Measurements from ENCODE around the gene CCDC27. TPM values are rescaled to one million over a fixed set of nuclear protein-coding genes. Genes with fewer than 3 reads are reported as not detected.

Gene CCDC27
- total and polyA plus RNA-seq, 2 of the 13 experiments (the other 11 are each of a cell fraction or from before 2014, with no cell fraction given), result not detected

DNA sequence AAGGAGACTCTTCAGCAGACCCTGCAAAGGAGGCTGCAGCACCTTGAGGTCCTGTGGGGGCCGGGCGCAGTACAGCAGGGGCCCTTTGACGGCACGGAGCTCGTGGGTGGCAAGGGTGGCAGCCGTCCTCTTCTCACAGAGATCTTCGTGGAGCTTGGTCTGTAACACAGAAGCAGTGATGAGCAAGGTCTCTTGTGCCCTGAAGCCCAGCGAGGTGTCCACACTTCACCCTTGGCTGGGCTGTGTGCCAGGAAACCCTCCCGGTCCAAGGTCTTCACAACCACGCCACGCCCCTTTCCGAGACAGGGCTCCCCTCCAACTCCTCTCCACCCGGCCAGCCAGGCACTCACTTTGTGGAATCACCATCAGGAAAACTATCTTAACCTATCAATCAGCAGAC lies 32.8 kb downstream of the CCDC27 start (continued):
- no peak for TF ChIP-seq RERE (CRISPR knock-in tag; IDR thresholded peaks at IDR 0.05; ENCODE audit: low read depth)
- TF ChIP-seq, protein P1, sequence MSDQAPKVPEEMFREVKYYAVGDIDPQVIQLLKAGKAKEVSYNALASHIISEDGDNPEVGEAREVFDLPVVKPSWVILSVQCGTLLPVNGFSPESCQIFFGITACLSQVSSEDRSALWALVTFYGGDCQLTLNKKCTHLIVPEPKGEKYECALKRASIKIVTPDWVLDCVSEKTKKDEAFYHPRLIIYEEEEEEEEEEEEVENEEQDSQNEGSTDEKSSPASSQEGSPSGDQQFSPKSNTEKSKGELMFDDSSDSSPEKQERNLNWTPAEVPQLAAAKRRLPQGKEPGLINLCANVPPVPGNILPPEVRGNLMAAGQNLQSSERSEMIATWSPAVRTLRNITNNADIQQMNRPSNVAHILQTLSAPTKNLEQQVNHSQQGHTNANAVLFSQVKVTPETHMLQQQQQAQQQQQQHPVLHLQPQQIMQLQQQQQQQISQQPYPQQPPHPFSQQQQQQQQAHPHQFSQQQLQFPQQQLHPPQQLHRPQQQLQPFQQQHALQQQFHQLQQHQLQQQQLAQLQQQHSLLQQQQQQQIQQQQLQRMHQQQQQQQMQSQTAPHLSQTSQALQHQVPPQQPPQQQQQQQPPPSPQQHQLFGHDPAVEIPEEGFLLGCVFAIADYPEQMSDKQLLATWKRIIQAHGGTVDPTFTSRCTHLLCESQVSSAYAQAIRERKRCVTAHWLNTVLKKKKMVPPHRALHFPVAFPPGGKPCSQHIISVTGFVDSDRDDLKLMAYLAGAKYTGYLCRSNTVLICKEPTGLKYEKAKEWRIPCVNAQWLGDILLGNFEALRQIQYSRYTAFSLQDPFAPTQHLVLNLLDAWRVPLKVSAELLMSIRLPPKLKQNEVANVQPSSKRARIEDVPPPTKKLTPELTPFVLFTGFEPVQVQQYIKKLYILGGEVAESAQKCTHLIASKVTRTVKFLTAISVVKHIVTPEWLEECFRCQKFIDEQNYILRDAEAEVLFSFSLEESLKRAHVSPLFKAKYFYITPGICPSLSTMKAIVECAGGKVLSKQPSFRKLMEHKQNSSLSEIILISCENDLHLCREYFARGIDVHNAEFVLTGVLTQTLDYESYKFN (CRISPR knock-in tag; conservative IDR thresholded peaks at IDR 0.05), result peak; percentile 60; the same call in 1 of the 2 replicates
- 0 out of 2 replicates have a peak, but pooled peaks have one; percentile 23 for TF ChIP-seq ZNF788 (CRISPR knock-in tag; IDR thresholded peaks at IDR 0.05; ENCODE audit: borderline replicate concordance)
- peak; percentile 42 for TF ChIP-seq GABPB1 (CRISPR knock-in tag; IDR thresholded peaks at IDR 0.05)
- peak; percentile 41; the same call in 1 of the 2 replicates for TF ChIP-seq ZNF580 (CRISPR knock-in tag; IDR thresholded peaks at IDR 0.05; ENCODE audit: borderline replicate concordance, low read depth)
- TF ChIP-seq MED1 (CRISPR knock-in tag; IDR thresholded peaks at IDR 0.05), result peak; percentile 39; the same call in 1 of the 2 replicates
- peak; percentile 88 for TF ChIP-seq SP5 (CRISPR knock-in tag; IDR thresholded peaks at IDR 0.05; ENCODE audit: borderline replicate concordance, low read depth)
- TF ChIP-seq ISX (CRISPR knock-in tag; conservative IDR thresholded peaks at IDR 0.05), result no peak
- TF ChIP-seq, protein P2, sequence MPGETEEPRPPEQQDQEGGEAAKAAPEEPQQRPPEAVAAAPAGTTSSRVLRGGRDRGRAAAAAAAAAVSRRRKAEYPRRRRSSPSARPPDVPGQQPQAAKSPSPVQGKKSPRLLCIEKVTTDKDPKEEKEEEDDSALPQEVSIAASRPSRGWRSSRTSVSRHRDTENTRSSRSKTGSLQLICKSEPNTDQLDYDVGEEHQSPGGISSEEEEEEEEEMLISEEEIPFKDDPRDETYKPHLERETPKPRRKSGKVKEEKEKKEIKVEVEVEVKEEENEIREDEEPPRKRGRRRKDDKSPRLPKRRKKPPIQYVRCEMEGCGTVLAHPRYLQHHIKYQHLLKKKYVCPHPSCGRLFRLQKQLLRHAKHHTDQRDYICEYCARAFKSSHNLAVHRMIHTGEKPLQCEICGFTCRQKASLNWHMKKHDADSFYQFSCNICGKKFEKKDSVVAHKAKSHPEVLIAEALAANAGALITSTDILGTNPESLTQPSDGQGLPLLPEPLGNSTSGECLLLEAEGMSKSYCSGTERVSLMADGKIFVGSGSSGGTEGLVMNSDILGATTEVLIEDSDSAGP (CRISPR knock-in tag; IDR thresholded peaks at IDR 0.05; ENCODE audit: borderline replicate concordance), result peak; percentile 5; the same call in 1 of the 2 replicates
- 0 out of 2 replicates have a peak, but pooled peaks have one; percentile 72 for TF ChIP-seq HNRNPL (IDR thresholded peaks at IDR 0.05; ENCODE audit: low read depth, low read length)
- no peak for TF ChIP-seq NR2F6 (IDR thresholded peaks at IDR 0.05)
- no peak; the same call in 1 of the 2 replicates for TF ChIP-seq NR2F6 (CRISPR knock-in tag; IDR thresholded peaks at IDR 0.05)
- TF ChIP-seq, protein P3, sequence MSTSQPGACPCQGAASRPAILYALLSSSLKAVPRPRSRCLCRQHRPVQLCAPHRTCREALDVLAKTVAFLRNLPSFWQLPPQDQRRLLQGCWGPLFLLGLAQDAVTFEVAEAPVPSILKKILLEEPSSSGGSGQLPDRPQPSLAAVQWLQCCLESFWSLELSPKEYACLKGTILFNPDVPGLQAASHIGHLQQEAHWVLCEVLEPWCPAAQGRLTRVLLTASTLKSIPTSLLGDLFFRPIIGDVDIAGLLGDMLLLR (CRISPR knock-in tag; IDR thresholded peaks at IDR 0.05), result no peak
- TF ChIP-seq TBX2 (CRISPR knock-in tag; IDR thresholded peaks at IDR 0.05; ENCODE audit: borderline replicate concordance), result 0 out of 2 replicates have a peak, but pooled peaks have one; percentile 27
